H1 (cell line): ENCODE measurements around the gene GAS6. TPM values are rescaled to one million over a fixed set of nuclear protein-coding genes. Genes with fewer than 3 reads are reported as not detected.

Experiments used
- CTCF ChIA-PET: fragments of 300-600 bp; sonication (Branson Sonifier 250); formaldehyde crosslinking; loops from one replicate; lab custom pipeline; 2021; ENCODE audit not compliant: partially characterized antibody; lab: Charles Lee
- POLR2A ChIA-PET: fragments of 300-600 bp; sonication (Branson Sonifier 250); formaldehyde crosslinking; loops from one replicate; lab custom pipeline; 2021; ENCODE audit warnings: inconsistent platforms; ENCODE audit not compliant: partially characterized antibody; lab: Charles Lee
- DNase-seq, 2 experiments: peaks; one replicate each; pipeline versions ENCODE4 v3.0.0 to v3.0.0-alpha.2; 2010 to 2022; ENCODE audit warnings: low spot score in 2 of 2, low read depth in 1 of 2, mixed read lengths in 1 of 2
- FAIRE-seq: peaks from 2 replicates; lab custom pipeline; 2011; peaks lifted over from hg19 to GRCh38; lab: Jason Lieb, UNC
- H2AFZ ChIP-seq: 2 replicates; pipeline ENCODE4 v1.8.1; 2012; ENCODE audit warnings: low read length, inconsistent platforms
- H2AK5ac ChIP-seq: 2 replicates; pipeline ENCODE4 v1.6.1; 2013; ENCODE audit warnings: low read depth, low read length
- H2BK120ac ChIP-seq: replicated peaks from 2 replicates; pipeline ENCODE3; 2013; ENCODE audit warnings: low read depth, low read length, inconsistent platforms
- H2BK12ac ChIP-seq: 2 replicates; pipeline ENCODE4 v1.6.1; 2013; ENCODE audit warnings: low read depth, low read length
- H2BK15ac ChIP-seq: 2 replicates; pipeline ENCODE4 v1.6.1; 2013; ENCODE audit warnings: low read length
- H2BK20ac ChIP-seq: 2 replicates; pipeline ENCODE4 v1.6.1; 2013; ENCODE audit warnings: low read length
- H2BK5ac ChIP-seq: 2 replicates; pipeline ENCODE4 v1.6.1; 2013; ENCODE audit warnings: low read depth, low read length
- H3K14ac ChIP-seq: 2 replicates; pipeline ENCODE4 v1.6.1; 2013; ENCODE audit warnings: inconsistent platforms; ENCODE audit not compliant: insufficient read length
- H3K18ac ChIP-seq: 2 replicates; pipeline ENCODE4 v1.6.1; 2013; ENCODE audit warnings: low read length; ENCODE audit errors: extremely low read depth
- H3K23ac ChIP-seq: 2 replicates; pipeline ENCODE4 v1.6.1; 2013; ENCODE audit warnings: inconsistent platforms; ENCODE audit not compliant: insufficient read length
- H3K23me2 ChIP-seq: 2 replicates; pipeline ENCODE4 v1.6.1; 2013; ENCODE audit warnings: low read depth, low read length
- H3K27ac ChIP-seq: 2 replicates; pipeline ENCODE4 v1.6.1; 2011; ENCODE audit warnings: low read depth, low read length, inconsistent platforms
- H3K27me3 ChIP-seq, 4 experiments: replicated peaks in 1 of 4; 1 replicate in 1 of 4; 2 replicates in 3 of 4; pipeline versions ENCODE4 v1.6.1 to v1.8.1; 2011 to 2013; ENCODE audit warnings: low read length in 3 of 4, mild to moderate bottlenecking in 3 of 4, inconsistent platforms in 2 of 4, mixed read lengths in 2 of 4, moderate library complexity in 1 of 4; ENCODE audit not compliant: control insufficient read depth in 3 of 4, insufficient read depth in 3 of 4; ENCODE audit errors: extremely low read depth in 1 of 4
- H3K36me3 ChIP-seq, 4 experiments: 2 replicates each; pipeline versions ENCODE4 v1.6.1 to v1.8.1; 2011 to 2013; ENCODE audit warnings: mild to moderate bottlenecking in 4 of 4, low read length in 3 of 4, moderate library complexity in 2 of 4, control low read depth in 1 of 4, inconsistent platforms in 1 of 4; ENCODE audit not compliant: insufficient read depth in 4 of 4, control insufficient read depth in 2 of 4
- H3K4ac ChIP-seq: replicated peaks from 2 replicates; pipeline ENCODE3; 2013; ENCODE audit warnings: low read length, low read depth, mixed read lengths, inconsistent platforms; ENCODE audit not compliant: insufficient read length
- H3K4me1 ChIP-seq, 4 experiments: replicated peaks in 1 of 4; 1 replicate in 1 of 4; 2 replicates in 3 of 4; pipeline versions ENCODE4 v1.6.1 to v1.8.1; 2011 to 2013; ENCODE audit warnings: low read length in 3 of 4, inconsistent platforms in 2 of 4, mixed read lengths in 1 of 4; ENCODE audit not compliant: insufficient read depth in 4 of 4, control insufficient read depth in 3 of 4
- H3K4me2 ChIP-seq, 2 experiments: 2 replicates each; pipeline versions ENCODE4 v1.6.1 to v1.8.1; 2011 to 2013; ENCODE audit warnings: low read depth in 2 of 2, low read length in 2 of 2, control low read depth in 1 of 2, inconsistent platforms in 1 of 2, mild to moderate bottlenecking in 1 of 2; ENCODE audit not compliant: insufficient read depth in 1 of 2
- H3K4me3 ChIP-seq, 4 experiments: fragments of 200-600, 300-600 bp in 1 of 4; sonication (generic), shearing (Covaris generic), sonication (Bioruptor Twin) in 1 of 4; 2 replicates each; pipeline versions ENCODE4 v1.5.1 to v1.8.1; 2011 to 2016; ENCODE audit warnings: low read length in 4 of 4, low read depth in 3 of 4, control low read depth in 2 of 4, inconsistent platforms in 2 of 4, mild to moderate bottlenecking in 2 of 4, mixed read lengths in 1 of 4, moderate library complexity in 1 of 4; ENCODE audit not compliant: insufficient read depth in 2 of 4; ENCODE audit errors: extremely low read depth in 1 of 4
- H3K56ac ChIP-seq: replicated peaks from 2 replicates; pipeline ENCODE3; 2013; ENCODE audit warnings: low read depth, mild to moderate bottlenecking, mixed read lengths, low read length, inconsistent platforms; ENCODE audit not compliant: insufficient read length
- H3K79me1 ChIP-seq: 2 replicates; pipeline ENCODE4 v1.6.1; 2013; ENCODE audit warnings: low read depth, low read length, control low read depth
- H3K79me2 ChIP-seq, 2 experiments: 2 replicates each; pipeline versions ENCODE4 v1.6.1 to v1.8.1; 2012 to 2013; ENCODE audit warnings: low read length in 2 of 2, mild to moderate bottlenecking in 2 of 2, inconsistent platforms in 1 of 2; ENCODE audit not compliant: insufficient read depth in 2 of 2, control insufficient read depth in 1 of 2
- H3K9ac ChIP-seq, 4 experiments: replicated peaks in 1 of 4; 1 replicate in 1 of 4; 2 replicates in 3 of 4; pipeline versions ENCODE4 v1.6.1 to v1.8.1; 2011 to 2013; ENCODE audit warnings: low read depth in 3 of 4, low read length in 3 of 4, control low read depth in 2 of 4, mild to moderate bottlenecking in 2 of 4, moderate library complexity in 2 of 4, inconsistent platforms in 1 of 4; ENCODE audit errors: extremely low read depth in 1 of 4
- H3K9me3 ChIP-seq, 2 experiments: 2 replicates each; pipeline versions ENCODE4 v1.6.1 to v1.8.1; 2012 to 2013; ENCODE audit warnings: mild to moderate bottlenecking in 2 of 2, moderate library complexity in 2 of 2, control low read depth in 1 of 2, inconsistent platforms in 1 of 2, low read depth in 1 of 2, low read length in 1 of 2, mixed read lengths in 1 of 2; ENCODE audit not compliant: insufficient read depth in 2 of 2
- H4K20me1 ChIP-seq, 2 experiments: replicated peaks in 1 of 2; 2 replicates each; pipeline versions ENCODE3 to v1.8.1; 2011 to 2013; ENCODE audit warnings: inconsistent platforms in 2 of 2, low read length in 2 of 2, mild to moderate bottlenecking in 1 of 2; ENCODE audit not compliant: insufficient read depth in 2 of 2, control insufficient read depth in 1 of 2
- H4K5ac ChIP-seq: 2 replicates; pipeline ENCODE4 v1.6.1; 2013; ENCODE audit warnings: low read length, low read depth, mixed read lengths, inconsistent platforms; ENCODE audit not compliant: insufficient read length
- H4K8ac ChIP-seq: 2 replicates; pipeline ENCODE4 v1.8.0; 2013; ENCODE audit warnings: mild to moderate bottlenecking, moderate library complexity, low read length, inconsistent platforms; ENCODE audit not compliant: insufficient read depth; ENCODE audit errors: extremely low read depth
- H4K91ac ChIP-seq: replicated peaks from 2 replicates; pipeline ENCODE3; 2013; ENCODE audit warnings: low read length, mixed read lengths, inconsistent platforms; ENCODE audit not compliant: insufficient read length
- ASH2L ChIP-seq: fragments of 200-600, 300-600 bp; sonication (generic); IDR thresholded peaks from one replicate; pipeline ENCODE4 v1.7.1; 2017; ENCODE audit warnings: low read length
- CBX5 ChIP-seq: fragments of 300-800, 300-1000 bp; sonication (generic); IDR thresholded peaks from 2 replicates; pipeline ENCODE4 v1.7.1; 2016; ENCODE audit warnings: antibody characterized with exemption, low read length, low read depth
- CREB1 ChIP-seq: IDR thresholded peaks from 2 replicates; pipeline ENCODE4 v1.6.1; 2012; ENCODE audit warnings: inconsistent platforms
- JUN ChIP-seq: IDR thresholded peaks from 2 replicates; pipeline ENCODE4 v1.6.1; 2011; ENCODE audit warnings: low read depth, mild to moderate bottlenecking, improper control_type of control experiment, low read length
- NRF1 ChIP-seq: IDR thresholded peaks from 2 replicates; pipeline ENCODE4 v1.6.1; 2011; ENCODE audit warnings: mild to moderate bottlenecking, low read depth, low read length, improper control_type of control experiment
- POU5F1 ChIP-seq: IDR thresholded peaks from 2 replicates; pipeline ENCODE4 v1.6.1; 2011; ENCODE audit warnings: low read depth, mild to moderate bottlenecking, low read length, moderate library complexity
- SAP30 ChIP-seq: fragments of 300-600 bp; sonication (generic); IDR thresholded peaks from 2 replicates; pipeline ENCODE4 v1.7.1; 2012; ENCODE audit warnings: low read length, moderate library complexity, mild to moderate bottlenecking, inconsistent platforms; ENCODE audit not compliant: insufficient read depth, insufficient replicate concordance
- YY1 ChIP-seq: IDR thresholded peaks from 2 replicates; pipeline ENCODE4 v1.6.1; 2011; ENCODE audit warnings: low read depth, mild to moderate bottlenecking, low read length
- WGBS, 2 experiments: shearing (Covaris generic) in 1 of 2; methylation state at CpG; one replicate each; pipeline versions ENCODE4 v1.1.6 to v1.1.7; 2013 to 2015; ENCODE audit warnings: low lambda C conversion rate in 2 of 2, mixed read lengths in 2 of 2, inconsistent platforms in 1 of 2, low coverage in 1 of 2, missing lambda C conversion rate in 1 of 2; ENCODE audit not compliant: insufficient replicate concordance in 2 of 2, insufficient coverage in 1 of 2, insufficient read length in 1 of 2; ENCODE audit errors: extremely low coverage in 1 of 2, missing lambda C conversion rate in 1 of 2; 5-methylcytosine and 5-hydroxymethylcytosine counted together
- polyA plus RNA-seq, 7 experiments: library from polyadenylated mRNA; depleted of rRNA in 3 of 7; stranded (reverse) in 5 of 7; unstranded in 2 of 7; fragments of >200 nt in 5 of 7; fragments of 200-250 nt in 2 of 7; gene quantifications; 1 replicate in 5 of 7; 2 replicates in 1 of 7; 4 replicates in 1 of 7; pipeline versions ENCODE4 v1.2.1 to v1.2.3, GENCODE V29; 2011 to 2013; ENCODE audit warnings: missing spikeins in 2 of 7, mixed read lengths in 2 of 7
- total RNA-seq: library from RNA; stranded (reverse); fragmentation: NEBNext Ultra II Directional; extraction: Animal tissue kit (Norgen Biotek cat#: 25700); gene quantifications from 2 replicates; pipeline ENCODE4 v1.2.1, GENCODE V29; 2021

Gene GAS6
- total and polyA plus RNA-seq, 2 of the 8 experiments (the other 6 are each of a cell fraction or from before 2014, with no cell fraction given): 18.6 to 31.0 TPM

GRCh38 chr13:113895436-113895835 lies 31.6 kb upstream of the GAS6 start:
- Histone ChIP-seq H4K20me1 (no peaks in the 10 kb centered on the region), H2BK12ac (no peak overlapping the region), H2BK5ac (no peak overlapping the region), H3K4me2 (no peak overlapping the region), H3K14ac (no peak overlapping the region), H3K4me1 (peaks cover 0 to 5% (median 0%) of the 10 kb centered on the region in 4 experiments; a peak in 1 of 7 replicates), H2BK15ac (no peak overlapping the region), H2AK5ac (no peak overlapping the region), H3K79me1 (no peaks in the 10 kb centered on the region), H4K8ac (no peak overlapping the region), H3K27ac (no peak overlapping the region), H3K23me2 (no peaks in the 10 kb centered on the region; the same call in 1 of the 2 replicates), H3K23ac (no peak overlapping the region), H3K56ac (no peak overlapping the region), H3K9ac (no peak overlapping the region), H2BK20ac (no peak overlapping the region), H3K36me3 (peaks cover 0 to 2% (median 0%) of the 10 kb centered on the region in 4 experiments; a peak in 2 of 8 replicates), H3K9me3 (peaks cover 2 to 3% of the 10 kb centered on the region in 2 experiments), H4K91ac (no peak overlapping the region), H3K4ac (no peak overlapping the region), H4K5ac (no peak overlapping the region), H3K79me2 (no peaks in the 10 kb centered on the region), H2BK120ac (no peak overlapping the region), H3K4me3 (no peak overlapping the region), H3K18ac (no peak overlapping the region), H2AFZ (no peak overlapping the region), H3K27me3 (no peaks in the 10 kb centered on the region)
- no peak for DNase-seq
- WGBS, 2 experiments: 81% methylated on average over 1 of the region's 1 CpG; no CpG with 5 or more reads in 1 of the 2 experiments
- FAIRE-seq: no peak
- CTCF ChIA-PET: interaction anchor here (0.6 to 1.1 kb wide), 2 partner anchors 83 to 91 kb away, joined by 3 read pairs; no protein-coding TSS in a partner anchor
- POLR2A ChIA-PET: no interaction called here
- TF ChIP-seq CBX5 (no peak), JUN (no peak), CREB1 (no peak), YY1 (no peak), NRF1 (no peak), POU5F1 (no peak), ASH2L (no peak), SAP30 (no peak)
